ENCODE results near the gene GPR25.

- TF ChIP-seq EZH2phosphoT487 (conservative IDR thresholded peaks at IDR 0.05; ENCODE audit: low read length) (no peak), CTCF (IDR thresholded peaks at IDR 0.05; ENCODE audit: insufficient read depth, low read length, poor library complexity, severe bottlenecking) (no peak)
Observed at GRCh38 chr1:200883118-200883517, 10.3 kb downstream of the GPR25 start.

Data from SU-DHL-6 (cell line).